GM11168 (cell line): ENCODE results near the gene EID2.

ENCODE experiments used
- in situ Hi-C: fragments of 300-500 bp; cut with MboI; formaldehyde crosslinking; loops from one replicate; pipeline ENCODE4 v1.12.0; 2022; ENCODE audit warnings: low sequenced_read_pairs; ENCODE audit not compliant: unreplicated experiment

The EID2 gene

GRCh38 chr19:39506944-39507714, 32.8 kb downstream of the EID2 start:
- in situ Hi-C loops = no loop called here

GRCh38 chr19:39506598-39506943, 33.4 kb downstream of the EID2 start:
- in situ Hi-C loops = no loop called here

GRCh38 chr19:39502640-39503417, 37.1 kb downstream of the EID2 start:
- in situ Hi-C loops = no loop called here

GRCh38 chr19:39501340-39501739, 38.6 kb downstream of the EID2 start:
- in situ Hi-C loops = no loop called here

DNA sequence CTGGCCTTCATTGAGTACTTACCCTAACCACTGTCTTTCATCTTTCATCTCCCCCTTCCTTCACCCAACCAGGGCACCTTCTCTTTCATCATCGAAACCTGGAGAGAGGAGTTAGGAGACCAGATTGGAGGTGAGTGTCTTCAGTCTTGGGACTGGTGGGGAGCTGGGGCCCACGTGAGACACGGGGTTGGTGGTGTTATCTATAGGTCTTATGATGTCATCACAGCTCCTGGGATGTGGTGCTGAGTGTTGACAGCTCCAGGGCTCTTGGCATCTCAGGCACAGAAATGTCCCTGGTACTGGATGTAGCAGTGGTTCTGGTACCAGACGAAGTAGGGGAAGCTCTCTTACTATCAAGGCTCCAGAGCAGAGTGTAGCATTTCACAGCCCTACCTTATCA, 39.4 kb downstream of the EID2 start:
- in situ Hi-C loops = no loop called here

GRCh38 chr19:39499932-39500331, 40.0 kb downstream of the EID2 start:
- in situ Hi-C loops = no loop called here

- in situ Hi-C loops = no loop called here
These were observed 40.9 kb downstream of the EID2 start, which contains the start of gene DLL3 for GRCh38 chr19:39498798-39499642. Gene DLL3 (plus strand): TSS chr19:39498947. CDS start chr19:39498975, 28 bp downstream.

GRCh38 chr19:39497996-39498797, 41.8 kb downstream of the EID2 start:
- in situ Hi-C loops = no loop called here

DNA sequence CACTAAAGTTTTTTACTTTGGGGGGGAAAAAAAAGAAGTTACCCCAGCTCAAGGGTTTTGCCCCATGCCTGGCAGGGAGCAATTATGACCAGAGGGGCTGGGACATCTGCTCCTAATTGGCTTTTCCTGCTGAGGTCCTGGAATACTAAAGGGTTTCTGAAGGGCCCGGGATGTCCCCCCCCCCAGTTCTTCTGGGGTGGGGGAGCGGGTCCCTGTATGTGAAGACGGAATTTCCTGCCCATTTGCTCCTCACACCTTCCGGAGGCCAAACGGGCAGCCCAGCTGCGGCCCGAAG, 42.3 kb downstream of the EID2 start:
- in situ Hi-C loops = no loop called here

DNA sequence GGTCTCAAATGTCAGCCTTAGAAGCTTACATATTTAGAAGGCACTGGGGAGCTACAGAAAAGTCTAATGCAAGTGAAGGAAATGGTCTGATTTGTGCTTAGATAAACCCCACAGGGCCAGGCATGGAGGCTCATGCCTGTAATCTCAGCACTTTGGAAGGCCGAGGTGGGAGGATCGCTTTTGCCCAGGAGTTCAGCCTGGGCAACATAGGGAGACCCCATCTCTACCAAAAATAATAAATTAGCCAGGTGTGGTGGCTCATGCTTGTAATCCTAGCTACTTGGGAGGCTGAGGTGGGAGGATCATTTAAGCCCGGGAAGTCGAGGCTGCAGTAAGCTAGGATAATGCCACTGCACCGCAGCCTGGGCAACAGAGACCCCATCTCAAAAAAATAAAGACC, 43.9 kb downstream of the EID2 start:
- in situ Hi-C loops = no loop called here

DNA sequence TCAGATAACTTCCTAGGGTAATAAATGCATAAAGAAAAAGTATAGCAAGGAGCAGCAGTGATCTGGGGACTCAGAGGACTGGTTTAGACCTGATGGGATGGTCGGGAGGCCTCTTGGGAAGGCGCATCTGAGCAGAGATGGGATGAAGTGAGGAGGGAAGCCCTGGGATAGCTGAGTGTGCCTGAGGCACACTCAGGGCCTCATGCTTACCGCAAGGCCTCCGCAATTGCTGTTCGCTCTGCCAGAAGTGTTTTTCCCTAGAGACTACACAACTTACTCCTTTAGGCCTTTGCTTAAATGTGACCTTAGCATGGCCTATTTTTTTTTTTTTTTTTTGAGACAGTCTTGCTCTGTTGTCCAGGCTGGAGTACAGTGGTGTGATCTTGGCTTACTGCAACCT, 45.3 kb downstream of the EID2 start:
- in situ Hi-C loops = no loop called here

GRCh38 chr19:39492788-39493187, 47.2 kb downstream of the EID2 start:
- in situ Hi-C loops = no loop called here

GRCh38 chr19:39492225-39492624, 47.7 kb downstream of the EID2 start:
- in situ Hi-C loops = no loop called here

- in situ Hi-C loops = no loop called here
These were observed 50.2 kb downstream of the EID2 start for GRCh38 chr19:39489756-39490155.
